ENCODE results near the gene ADGRB3. TPM values are rescaled to one million over a fixed set of nuclear protein-coding genes. Genes with fewer than 3 reads are reported as not detected.

The ADGRB3 gene
- total and polyA plus RNA-seq, 10 of the 15 experiments (the other 5 are each of a cell fraction or from before 2014, with no cell fraction given) = 0.03 to 0.06 TPM; not detected in 8

DNA sequence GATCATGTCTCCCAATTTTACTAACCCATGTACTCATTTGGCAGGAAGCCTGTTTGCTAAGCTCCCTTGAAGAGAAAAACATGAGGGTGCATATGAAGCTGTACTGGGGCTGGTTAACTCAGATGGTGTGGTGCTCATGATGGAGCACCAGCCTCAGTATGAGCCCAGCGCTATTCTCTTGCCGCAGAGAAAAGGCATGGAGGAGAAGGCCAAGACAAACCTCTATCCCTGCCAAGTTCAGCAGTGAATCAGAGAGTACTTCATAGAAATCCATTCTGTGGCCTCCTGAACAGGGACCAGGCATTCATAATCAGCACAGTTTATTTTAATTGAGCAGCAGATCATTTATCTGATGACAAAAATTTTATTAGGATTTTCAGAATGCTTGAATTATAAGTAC, 763.6 kb downstream of the ADGRB3 start (continued):
- TF ChIP-seq, protein P1, sequence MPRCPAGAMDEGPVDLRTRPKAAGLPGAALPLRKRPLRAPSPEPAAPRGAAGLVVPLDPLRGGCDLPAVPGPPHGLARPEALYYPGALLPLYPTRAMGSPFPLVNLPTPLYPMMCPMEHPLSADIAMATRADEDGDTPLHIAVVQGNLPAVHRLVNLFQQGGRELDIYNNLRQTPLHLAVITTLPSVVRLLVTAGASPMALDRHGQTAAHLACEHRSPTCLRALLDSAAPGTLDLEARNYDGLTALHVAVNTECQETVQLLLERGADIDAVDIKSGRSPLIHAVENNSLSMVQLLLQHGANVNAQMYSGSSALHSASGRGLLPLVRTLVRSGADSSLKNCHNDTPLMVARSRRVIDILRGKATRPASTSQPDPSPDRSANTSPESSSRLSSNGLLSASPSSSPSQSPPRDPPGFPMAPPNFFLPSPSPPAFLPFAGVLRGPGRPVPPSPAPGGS (IDR thresholded peaks at IDR 0.05; ENCODE audit: borderline replicate concordance, insufficient read depth, low read depth, low read length, poor library complexity, severe bottlenecking) = no peak
- no peak for TF ChIP-seq STAT1 (conservative IDR thresholded peaks at IDR 0.05)
- TF ChIP-seq SP1 (IDR thresholded peaks at IDR 0.05; ENCODE audit: low read depth, low read length) = no peak
- TF ChIP-seq, protein P2, sequence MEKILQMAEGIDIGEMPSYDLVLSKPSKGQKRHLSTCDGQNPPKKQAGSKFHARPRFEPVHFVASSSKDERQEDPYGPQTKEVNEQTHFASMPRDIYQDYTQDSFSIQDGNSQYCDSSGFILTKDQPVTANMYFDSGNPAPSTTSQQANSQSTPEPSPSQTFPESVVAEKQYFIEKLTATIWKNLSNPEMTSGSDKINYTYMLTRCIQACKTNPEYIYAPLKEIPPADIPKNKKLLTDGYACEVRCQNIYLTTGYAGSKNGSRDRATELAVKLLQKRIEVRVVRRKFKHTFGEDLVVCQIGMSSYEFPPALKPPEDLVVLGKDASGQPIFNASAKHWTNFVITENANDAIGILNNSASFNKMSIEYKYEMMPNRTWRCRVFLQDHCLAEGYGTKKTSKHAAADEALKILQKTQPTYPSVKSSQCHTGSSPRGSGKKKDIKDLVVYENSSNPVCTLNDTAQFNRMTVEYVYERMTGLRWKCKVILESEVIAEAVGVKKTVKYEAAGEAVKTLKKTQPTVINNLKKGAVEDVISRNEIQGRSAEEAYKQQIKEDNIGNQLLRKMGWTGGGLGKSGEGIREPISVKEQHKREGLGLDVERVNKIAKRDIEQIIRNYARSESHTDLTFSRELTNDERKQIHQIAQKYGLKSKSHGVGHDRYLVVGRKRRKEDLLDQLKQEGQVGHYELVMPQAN (conservative IDR thresholded peaks at IDR 0.05) = no peak
- no peak for TF ChIP-seq SIX5 (IDR thresholded peaks at IDR 0.05; ENCODE audit: low read depth, low read length, severe bottlenecking)

DNA sequence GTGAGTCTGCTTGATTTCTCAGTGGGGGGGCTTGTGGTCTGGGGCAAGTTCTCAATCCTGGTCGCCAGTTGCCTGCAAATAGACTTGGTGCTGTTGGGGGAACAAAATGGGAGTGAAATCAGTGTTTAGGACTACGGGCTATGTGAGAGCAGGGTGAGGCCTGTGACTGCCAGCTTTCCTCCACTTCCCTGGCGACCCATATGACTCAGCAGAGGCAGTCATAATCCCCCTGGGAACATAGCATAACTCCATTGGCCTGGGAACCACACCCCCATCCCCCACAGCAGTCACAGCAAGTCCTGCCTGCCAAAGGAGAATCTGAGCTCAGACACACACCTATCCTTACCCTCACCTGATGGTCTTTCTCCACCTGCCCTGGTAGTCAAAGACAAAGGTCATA, 773.8 kb downstream of the ADGRB3 start:
- WGBS (ENCODE audit: insufficient coverage, insufficient replicate concordance, low lambda C conversion rate, missing lambda C conversion rate) = 0% methylated on average over 3 of the region's 3 CpGs
- H3K27me3 ChIP-seq (replicated peaks in 1 of 2; ENCODE audit: control insufficient read depth in 2 of 2, insufficient read depth in 2 of 2, low read length in 1 of 2) = no peaks in the 10 kb centered on the region
- H3K36me3 ChIP-seq (ENCODE audit: control insufficient read depth in 2 of 2, insufficient read depth in 2 of 2, low read length in 1 of 2) = no peaks in the 10 kb centered on the region
- POLR2A ChIA-PET = no interaction called here
- H3K27ac ChIP-seq (ENCODE audit: control insufficient read depth, insufficient read depth) = no peak overlapping the region
- no peak overlapping the region for H3K4me2 ChIP-seq (ENCODE audit: control insufficient read depth, insufficient read depth)
- H3K9me3 ChIP-seq (replicated peaks; ENCODE audit: control insufficient read depth, insufficient read depth, low read length) = no peaks in the 10 kb centered on the region
- no TSS peak for BruUV-seq (replicated peaks)
- H3K79me2 ChIP-seq (ENCODE audit: control insufficient read depth, insufficient read depth, low read length) = no peaks in the 10 kb centered on the region
- intact Hi-C loops (cut with micrococcal nuclease; ENCODE audit: unreplicated experiment) (no loop called here), in situ Hi-C loops (cut with MboI) (no loop called here)
- DNase-seq (ENCODE audit: low read depth, low spot score) = no peak
- no peak overlapping the region for H3K9ac ChIP-seq (ENCODE audit: control insufficient read depth, insufficient read depth, low read length)
- no peaks in the 10 kb centered on the region for H3K4me1 ChIP-seq (ENCODE audit: control insufficient read depth, insufficient read depth, low read length)
- RAD21 ChIA-PET (ENCODE audit: unreplicated experiment) = no interaction called here
- CTCF ChIA-PET = no interaction called here
- ATAC-seq = no peak
- no peaks in the 10 kb centered on the region for H4K20me1 ChIP-seq (ENCODE audit: control insufficient read depth, insufficient read depth)
- SMC1A ChIA-PET (ENCODE audit: uncharacterized antibody, unreplicated experiment) = no interaction called here
- no peak overlapping the region for H2AFZ ChIP-seq (ENCODE audit: control insufficient read depth, low read depth, low read length)
- H3K4me3 ChIP-seq = no peak overlapping the region
- no peak for FAIRE-seq
- TF ChIP-seq RAD51 (IDR thresholded peaks at IDR 0.05) (no peak), BCL11A (IDR thresholded peaks at IDR 0.05; ENCODE audit: low read depth, low read length) (no peak), YBX1 (IDR thresholded peaks at IDR 0.05) (no peak), BMI1 (IDR thresholded peaks at IDR 0.05; ENCODE audit: borderline replicate concordance) (no peak), MEF2A (IDR thresholded peaks at IDR 0.05; ENCODE audit: insufficient read depth, low read depth, low read length) (no peak), MTA3 (IDR thresholded peaks at IDR 0.05; ENCODE audit: borderline replicate concordance, low read length) (no peak), ZNF384 (IDR thresholded peaks at IDR 0.05; ENCODE audit: borderline replicate concordance, low read depth, low read length) (no peak), PAX5 (IDR thresholded peaks at IDR 0.05; ENCODE audit: borderline replicate concordance, low read depth, low read length) (no peak), ESRRA (IDR thresholded peaks at IDR 0.05; ENCODE audit: low read length) (no peak), KDM1A (IDR thresholded peaks at IDR 0.05; ENCODE audit: borderline replicate concordance) (no peak), BACH1 (IDR thresholded peaks at IDR 0.05; ENCODE audit: borderline replicate concordance) (no peak)
- TF ChIP-seq, protein P3, sequence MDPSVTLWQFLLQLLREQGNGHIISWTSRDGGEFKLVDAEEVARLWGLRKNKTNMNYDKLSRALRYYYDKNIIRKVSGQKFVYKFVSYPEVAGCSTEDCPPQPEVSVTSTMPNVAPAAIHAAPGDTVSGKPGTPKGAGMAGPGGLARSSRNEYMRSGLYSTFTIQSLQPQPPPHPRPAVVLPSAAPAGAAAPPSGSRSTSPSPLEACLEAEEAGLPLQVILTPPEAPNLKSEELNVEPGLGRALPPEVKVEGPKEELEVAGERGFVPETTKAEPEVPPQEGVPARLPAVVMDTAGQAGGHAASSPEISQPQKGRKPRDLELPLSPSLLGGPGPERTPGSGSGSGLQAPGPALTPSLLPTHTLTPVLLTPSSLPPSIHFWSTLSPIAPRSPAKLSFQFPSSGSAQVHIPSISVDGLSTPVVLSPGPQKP (IDR thresholded peaks at IDR 0.05; ENCODE audit: low read depth, low read length) = no peak
- TF ChIP-seq, protein P4, sequence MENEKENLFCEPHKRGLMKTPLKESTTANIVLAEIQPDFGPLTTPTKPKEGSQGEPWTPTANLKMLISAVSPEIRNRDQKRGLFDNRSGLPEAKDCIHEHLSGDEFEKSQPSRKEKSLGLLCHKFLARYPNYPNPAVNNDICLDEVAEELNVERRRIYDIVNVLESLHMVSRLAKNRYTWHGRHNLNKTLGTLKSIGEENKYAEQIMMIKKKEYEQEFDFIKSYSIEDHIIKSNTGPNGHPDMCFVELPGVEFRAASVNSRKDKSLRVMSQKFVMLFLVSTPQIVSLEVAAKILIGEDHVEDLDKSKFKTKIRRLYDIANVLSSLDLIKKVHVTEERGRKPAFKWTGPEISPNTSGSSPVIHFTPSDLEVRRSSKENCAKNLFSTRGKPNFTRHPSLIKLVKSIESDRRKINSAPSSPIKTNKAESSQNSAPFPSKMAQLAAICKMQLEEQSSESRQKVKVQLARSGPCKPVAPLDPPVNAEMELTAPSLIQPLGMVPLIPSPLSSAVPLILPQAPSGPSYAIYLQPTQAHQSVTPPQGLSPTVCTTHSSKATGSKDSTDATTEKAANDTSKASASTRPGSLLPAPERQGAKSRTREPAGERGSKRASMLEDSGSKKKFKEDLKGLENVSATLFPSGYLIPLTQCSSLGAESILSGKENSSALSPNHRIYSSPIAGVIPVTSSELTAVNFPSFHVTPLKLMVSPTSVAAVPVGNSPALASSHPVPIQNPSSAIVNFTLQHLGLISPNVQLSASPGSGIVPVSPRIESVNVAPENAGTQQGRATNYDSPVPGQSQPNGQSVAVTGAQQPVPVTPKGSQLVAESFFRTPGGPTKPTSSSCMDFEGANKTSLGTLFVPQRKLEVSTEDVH (IDR thresholded peaks at IDR 0.05; ENCODE audit: low read depth, partially characterized antibody) = no peak
